GM13977 (cell line): Measurements from ENCODE around the gene OSBPL3.

Experiments
- DNase-seq: peaks from one replicate; pipeline ENCODE4 v3.0.0; 2012; ENCODE audit warnings: low spot score
- in situ Hi-C: fragments of 300-500 bp; cut with MboI; formaldehyde crosslinking; loops from one replicate; pipeline ENCODE4 v1.12.0; 2022; ENCODE audit warnings: low sequenced_read_pairs, low pct_unique_long_range_greater_than_20kb, mixed read lengths, inconsistent platforms; ENCODE audit not compliant: unreplicated experiment
- TF ChIP-seq, protein P1 (sequence below): IDR thresholded peaks from 2 replicates; pipeline ENCODE4 v1.5.1; 2012; ENCODE audit warnings: mild to moderate bottlenecking, control low read depth; ENCODE audit not compliant: insufficient read depth; ENCODE audit errors: extremely low read depth, missing control alignments

OSBPL3 gene

DNA sequence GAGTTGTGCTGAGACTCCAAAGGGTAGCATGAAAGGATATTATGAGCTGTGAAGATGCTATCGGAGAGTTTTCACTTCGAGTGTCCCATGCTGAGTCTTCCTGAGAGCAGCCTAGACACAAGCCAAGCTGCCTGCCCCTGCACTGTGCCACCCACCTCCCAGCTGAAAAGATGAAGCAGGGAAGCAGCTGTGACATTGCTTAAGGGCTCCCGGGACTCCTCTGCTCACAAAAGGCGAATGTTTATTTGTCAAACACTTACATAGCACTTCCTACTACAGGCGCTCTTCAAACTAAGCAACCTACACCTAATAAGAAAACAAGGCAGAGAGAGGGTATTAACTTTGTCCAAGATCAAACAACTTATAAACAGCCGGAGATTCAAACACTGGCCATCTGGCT, 95.6 kb downstream of the OSBPL3 start:
- TF ChIP-seq, protein P1, sequence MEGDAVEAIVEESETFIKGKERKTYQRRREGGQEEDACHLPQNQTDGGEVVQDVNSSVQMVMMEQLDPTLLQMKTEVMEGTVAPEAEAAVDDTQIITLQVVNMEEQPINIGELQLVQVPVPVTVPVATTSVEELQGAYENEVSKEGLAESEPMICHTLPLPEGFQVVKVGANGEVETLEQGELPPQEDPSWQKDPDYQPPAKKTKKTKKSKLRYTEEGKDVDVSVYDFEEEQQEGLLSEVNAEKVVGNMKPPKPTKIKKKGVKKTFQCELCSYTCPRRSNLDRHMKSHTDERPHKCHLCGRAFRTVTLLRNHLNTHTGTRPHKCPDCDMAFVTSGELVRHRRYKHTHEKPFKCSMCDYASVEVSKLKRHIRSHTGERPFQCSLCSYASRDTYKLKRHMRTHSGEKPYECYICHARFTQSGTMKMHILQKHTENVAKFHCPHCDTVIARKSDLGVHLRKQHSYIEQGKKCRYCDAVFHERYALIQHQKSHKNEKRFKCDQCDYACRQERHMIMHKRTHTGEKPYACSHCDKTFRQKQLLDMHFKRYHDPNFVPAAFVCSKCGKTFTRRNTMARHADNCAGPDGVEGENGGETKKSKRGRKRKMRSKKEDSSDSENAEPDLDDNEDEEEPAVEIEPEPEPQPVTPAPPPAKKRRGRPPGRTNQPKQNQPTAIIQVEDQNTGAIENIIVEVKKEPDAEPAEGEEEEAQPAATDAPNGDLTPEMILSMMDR, result no peak
- in situ Hi-C loops, result no loop called here
- DNase-seq, result no peak

DNA sequence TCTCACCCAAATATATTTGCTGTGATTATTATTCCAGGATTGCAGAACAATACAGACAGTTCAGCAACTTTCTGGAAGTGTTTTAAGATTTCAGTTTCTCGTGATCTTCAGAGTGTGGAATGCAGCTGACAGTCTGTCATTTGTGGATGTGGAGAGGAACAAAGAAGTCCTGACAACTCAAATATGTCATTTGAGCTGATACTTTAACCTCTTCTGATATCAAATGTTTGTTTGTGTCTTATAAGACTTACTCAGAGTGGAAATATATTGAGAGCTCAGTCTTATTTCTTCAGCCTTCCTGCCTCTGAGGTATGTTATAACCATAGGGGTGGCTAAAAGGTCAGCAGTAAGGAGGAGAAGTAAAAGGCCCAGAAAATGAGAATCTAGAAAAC, 96.4 kb downstream of the OSBPL3 start:
- in situ Hi-C loops, result no loop called here
- TF ChIP-seq, protein P1, result no peak
- DNase-seq, result no peak

DNA sequence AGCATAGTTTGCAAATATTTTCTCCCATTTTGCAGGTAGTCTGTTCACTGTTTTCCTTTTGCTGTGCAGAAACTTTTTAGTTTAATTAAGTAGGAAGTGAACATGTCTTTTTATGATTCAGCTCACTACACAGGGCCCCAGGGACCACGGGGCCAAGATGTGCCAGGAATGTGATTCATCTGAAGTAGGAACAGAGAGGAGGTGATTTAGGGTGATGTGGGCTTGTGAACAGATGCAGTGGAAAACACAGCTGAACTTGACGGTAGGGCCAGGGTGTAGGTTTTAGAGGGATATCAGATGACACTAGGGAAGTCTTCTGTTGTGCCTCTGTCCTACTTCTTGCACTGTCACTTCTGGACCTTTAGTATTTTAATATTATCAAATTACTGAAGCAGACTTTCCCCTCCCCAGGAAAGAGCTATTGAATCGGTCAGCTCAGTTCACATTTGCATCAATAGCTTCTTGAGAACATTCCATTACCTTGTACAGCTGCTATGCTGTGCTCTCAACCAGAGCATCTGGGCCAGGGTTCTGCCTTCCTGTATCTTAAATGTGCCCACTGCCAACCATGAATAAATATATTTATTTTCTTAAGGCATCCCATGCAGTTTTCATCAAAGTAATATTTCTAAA, 96.9 kb downstream of the OSBPL3 start:
- DNase-seq, result no peak
- in situ Hi-C loops, result no loop called here
- TF ChIP-seq, protein P1, result no peak

GRCh38 chr7:24881623-24882022, 98.4 kb downstream of the OSBPL3 start:
- DNase-seq, result no peak
- TF ChIP-seq, protein P1, result no peak
- in situ Hi-C loops, result no loop called here

GRCh38 chr7:24880886-24881285, 99.1 kb downstream of the OSBPL3 start:
- TF ChIP-seq, protein P1, result no peak
- no peak for DNase-seq
- in situ Hi-C loops, result no loop called here

GRCh38 chr7:24879291-24879690, 100.7 kb downstream of the OSBPL3 start:
- no peak for DNase-seq
- TF ChIP-seq, protein P1, result no peak
- in situ Hi-C loops, result no loop called here
